ENCODE measurements around the gene IL12RB2.

The IL12RB2 gene

GRCh38 chr1:67342076-67342890 is 34.6 kb downstream of the IL12RB2 start:
- H3K27ac ChIP-seq (ENCODE audit: poor library complexity, severe bottlenecking) = no peak overlapping the region

GRCh38 chr1:67345556-67345955 is 37.9 kb downstream of the IL12RB2 start:
- Histone ChIP-seq H3K9me3 (ENCODE audit: severe bottlenecking) (no peaks in the 10 kb centered on the region), H3K36me3 (ENCODE audit: low read depth) (no peaks in the 10 kb centered on the region), H3K27me3 (ENCODE audit: insufficient read depth, poor library complexity, severe bottlenecking) (no peaks in the 10 kb centered on the region), H3K4me3 (ENCODE audit: severe bottlenecking) (no peak overlapping the region), H3K27ac (ENCODE audit: poor library complexity, severe bottlenecking) (no peak overlapping the region), H3K4me1 (ENCODE audit: insufficient read depth, poor library complexity, severe bottlenecking) (peaks cover 23% of the 10 kb centered on the region)
- ATAC-seq (ENCODE audit: low read depth) (no peak), DNase-seq (ENCODE audit: low spot score) (no peak)
- no peak for TF ChIP-seq CTCF (IDR thresholded peaks at IDR 0.05; ENCODE audit: poor library complexity, severe bottlenecking)

More at GRCh38 chr1:67342076-67342890, 34.6 kb downstream of the IL12RB2 start:
- Histone ChIP-seq H3K4me1 (ENCODE audit: insufficient read depth, poor library complexity, severe bottlenecking) (peaks cover 16% of the 10 kb centered on the region), H3K27me3 (ENCODE audit: insufficient read depth, poor library complexity, severe bottlenecking) (no peaks in the 10 kb centered on the region), H3K36me3 (ENCODE audit: low read depth) (no peaks in the 10 kb centered on the region), H3K4me3 (ENCODE audit: severe bottlenecking) (no peak overlapping the region), H3K9me3 (ENCODE audit: severe bottlenecking) (no peaks in the 10 kb centered on the region)
- ATAC-seq (ENCODE audit: low read depth) (no peak), DNase-seq (ENCODE audit: low spot score) (no peak)
- no peak for TF ChIP-seq CTCF (IDR thresholded peaks at IDR 0.05; ENCODE audit: poor library complexity, severe bottlenecking)

GRCh38 chr1:67346982-67347381 is 39.3 kb downstream of the IL12RB2 start:
- Histone ChIP-seq H3K27ac (ENCODE audit: poor library complexity, severe bottlenecking) (peak overlapping the region; percentile 73), H3K36me3 (ENCODE audit: low read depth) (no peaks in the 10 kb centered on the region), H3K9me3 (ENCODE audit: severe bottlenecking) (no peaks in the 10 kb centered on the region), H3K27me3 (ENCODE audit: insufficient read depth, poor library complexity, severe bottlenecking) (no peaks in the 10 kb centered on the region), H3K4me1 (ENCODE audit: insufficient read depth, poor library complexity, severe bottlenecking) (peaks cover 32% of the 10 kb centered on the region), H3K4me3 (ENCODE audit: severe bottlenecking) (no peak overlapping the region)
- ATAC-seq (ENCODE audit: low read depth) (no peak), DNase-seq (ENCODE audit: low spot score) (no peak)
- no peak for TF ChIP-seq CTCF (IDR thresholded peaks at IDR 0.05; ENCODE audit: poor library complexity, severe bottlenecking)

DNA sequence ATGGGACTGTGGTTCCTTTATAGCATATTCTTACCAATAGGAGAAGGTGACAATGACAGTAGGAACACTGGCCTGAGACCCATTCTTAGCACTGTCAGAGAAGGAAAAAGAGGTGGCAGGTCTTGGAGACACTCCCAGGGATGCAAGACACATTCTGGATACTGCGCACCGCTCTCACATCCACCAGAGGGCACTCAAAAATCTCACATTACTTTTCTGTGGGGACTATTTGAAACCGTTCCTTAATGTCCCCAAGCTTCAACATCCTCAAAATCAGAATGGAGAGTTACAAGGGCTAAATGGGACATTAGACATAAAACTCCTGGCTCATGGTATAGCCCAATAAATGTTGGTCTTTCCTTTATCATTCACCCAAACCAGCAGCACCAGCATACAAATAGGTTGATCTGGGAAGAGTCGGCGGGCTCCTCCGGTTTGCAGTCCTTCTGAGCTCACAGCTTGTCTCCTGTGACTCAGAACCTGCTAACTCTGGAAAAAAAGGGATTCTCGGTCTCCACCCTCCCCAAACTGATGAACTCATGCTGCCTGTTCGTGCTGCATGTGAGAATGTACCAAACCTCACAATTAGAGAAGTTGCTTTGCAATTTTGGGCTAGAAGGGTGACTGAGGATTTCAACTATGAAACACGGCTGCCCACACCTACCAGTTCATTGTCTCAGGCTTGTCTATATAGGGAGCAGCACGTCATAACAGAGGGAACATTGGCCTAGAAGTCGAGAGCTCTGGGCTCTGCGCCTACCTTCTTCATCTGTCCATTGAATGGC is 40.2 kb downstream of the IL12RB2 start:
- Histone ChIP-seq H3K27ac (ENCODE audit: poor library complexity, severe bottlenecking) (peak overlapping the region; percentile 73), H3K9me3 (ENCODE audit: severe bottlenecking) (no peaks in the 10 kb centered on the region), H3K27me3 (ENCODE audit: insufficient read depth, poor library complexity, severe bottlenecking) (no peaks in the 10 kb centered on the region), H3K4me3 (ENCODE audit: severe bottlenecking) (peak overlapping the region; percentile 7), H3K4me1 (ENCODE audit: insufficient read depth, poor library complexity, severe bottlenecking) (peaks cover 32% of the 10 kb centered on the region), H3K36me3 (ENCODE audit: low read depth) (no peaks in the 10 kb centered on the region)
- ATAC-seq (ENCODE audit: low read depth) (peak; percentile 89), DNase-seq (ENCODE audit: low spot score) (peak; percentile 69)
- peak; percentile 89 for TF ChIP-seq CTCF (IDR thresholded peaks at IDR 0.05; ENCODE audit: poor library complexity, severe bottlenecking)
